Uterus (tissue), 2 donors: ENCODE measurements around the gene BACH1.

Experiments
- POLR2A ChIP-seq, 2 donors: fragments of 450-650 bp; IDR thresholded peaks; one replicate each; pipeline ENCODE4 v1.6.1; 2016; ENCODE audit warnings: antibody characterized with exemption in 2 of 2, mild to moderate bottlenecking in 1 of 2, moderate library complexity in 1 of 2
- TF ChIP-seq, protein P1 (sequence below), 4 experiments: fragments of 200-600 bp in 2 of 4; fragments of 450-650 bp in 2 of 4; sonication (generic) in 2 of 4; IDR thresholded peaks; one replicate each; pipeline ENCODE4 v1.5.1; 2016 to 2019; ENCODE audit warnings: antibody characterized with exemption in 4 of 4, mild to moderate bottlenecking in 2 of 4, moderate library complexity in 1 of 4

DNA sequence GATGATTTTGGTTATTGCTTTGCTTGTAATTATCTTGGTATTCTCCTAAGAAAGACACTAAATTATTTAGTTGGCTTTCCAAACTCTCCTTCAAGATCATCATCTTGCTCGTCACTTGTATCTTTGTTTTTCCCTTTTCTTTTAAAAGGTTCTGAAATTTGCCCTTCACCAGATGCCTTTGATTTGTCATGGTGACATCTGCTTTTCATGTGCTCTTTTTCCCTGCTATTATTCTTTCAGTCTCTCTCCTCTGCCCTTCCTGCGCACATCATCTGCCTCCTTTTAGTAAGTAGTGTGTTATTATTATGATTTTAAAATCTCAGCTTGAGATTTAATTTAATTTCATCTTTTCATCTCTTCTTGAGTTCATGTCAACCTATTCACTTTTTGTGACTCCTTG lies 92.1 kb downstream of the BACH1 start:
- TF ChIP-seq, protein P1, sequence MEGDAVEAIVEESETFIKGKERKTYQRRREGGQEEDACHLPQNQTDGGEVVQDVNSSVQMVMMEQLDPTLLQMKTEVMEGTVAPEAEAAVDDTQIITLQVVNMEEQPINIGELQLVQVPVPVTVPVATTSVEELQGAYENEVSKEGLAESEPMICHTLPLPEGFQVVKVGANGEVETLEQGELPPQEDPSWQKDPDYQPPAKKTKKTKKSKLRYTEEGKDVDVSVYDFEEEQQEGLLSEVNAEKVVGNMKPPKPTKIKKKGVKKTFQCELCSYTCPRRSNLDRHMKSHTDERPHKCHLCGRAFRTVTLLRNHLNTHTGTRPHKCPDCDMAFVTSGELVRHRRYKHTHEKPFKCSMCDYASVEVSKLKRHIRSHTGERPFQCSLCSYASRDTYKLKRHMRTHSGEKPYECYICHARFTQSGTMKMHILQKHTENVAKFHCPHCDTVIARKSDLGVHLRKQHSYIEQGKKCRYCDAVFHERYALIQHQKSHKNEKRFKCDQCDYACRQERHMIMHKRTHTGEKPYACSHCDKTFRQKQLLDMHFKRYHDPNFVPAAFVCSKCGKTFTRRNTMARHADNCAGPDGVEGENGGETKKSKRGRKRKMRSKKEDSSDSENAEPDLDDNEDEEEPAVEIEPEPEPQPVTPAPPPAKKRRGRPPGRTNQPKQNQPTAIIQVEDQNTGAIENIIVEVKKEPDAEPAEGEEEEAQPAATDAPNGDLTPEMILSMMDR (IDR thresholded peaks at IDR 0.05): no peak
- TF ChIP-seq POLR2A (IDR thresholded peaks at IDR 0.05): no peak
